Measurements from ENCODE around the gene MRPL37.

MRPL37 gene

DNA sequence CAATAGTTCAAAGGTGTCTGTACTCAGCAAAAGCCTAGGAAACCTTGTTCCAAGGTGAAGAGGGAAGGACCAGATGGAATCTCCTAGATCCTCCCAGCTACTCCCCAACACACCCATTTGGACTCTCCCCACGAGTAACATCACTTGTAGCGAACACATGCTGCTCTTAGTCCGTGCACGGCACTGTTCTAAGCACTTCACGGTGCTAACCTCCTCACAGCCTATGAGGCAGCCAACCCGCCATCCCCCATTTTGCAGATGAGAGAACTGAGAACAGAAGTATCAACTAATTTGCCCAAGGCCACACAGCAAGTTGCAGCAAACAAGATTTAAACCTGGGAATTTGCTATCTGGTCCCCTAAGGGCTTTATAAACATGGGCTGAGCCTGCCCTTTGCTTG lies 24.3 kb downstream of the MRPL37 start (continued):
- TF ChIP-seq, protein P1, sequence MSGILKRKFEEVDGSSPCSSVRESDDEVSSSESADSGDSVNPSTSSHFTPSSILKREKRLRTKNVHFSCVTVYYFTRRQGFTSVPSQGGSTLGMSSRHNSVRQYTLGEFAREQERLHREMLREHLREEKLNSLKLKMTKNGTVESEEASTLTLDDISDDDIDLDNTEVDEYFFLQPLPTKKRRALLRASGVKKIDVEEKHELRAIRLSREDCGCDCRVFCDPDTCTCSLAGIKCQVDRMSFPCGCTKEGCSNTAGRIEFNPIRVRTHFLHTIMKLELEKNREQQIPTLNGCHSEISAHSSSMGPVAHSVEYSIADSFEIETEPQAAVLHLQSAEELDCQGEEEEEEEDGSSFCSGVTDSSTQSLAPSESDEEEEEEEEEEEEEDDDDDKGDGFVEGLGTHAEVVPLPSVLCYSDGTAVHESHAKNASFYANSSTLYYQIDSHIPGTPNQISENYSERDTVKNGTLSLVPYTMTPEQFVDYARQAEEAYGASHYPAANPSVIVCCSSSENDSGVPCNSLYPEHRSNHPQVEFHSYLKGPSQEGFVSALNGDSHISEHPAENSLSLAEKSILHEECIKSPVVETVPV (CRISPR knock-in tag; IDR thresholded peaks at IDR 0.05) = no peak
- TF ChIP-seq ESRRG (CRISPR knock-in tag; IDR thresholded peaks at IDR 0.05) (no peak), ISL1 (CRISPR knock-in tag; IDR thresholded peaks at IDR 0.05) (no peak), CSDC2 (CRISPR knock-in tag; IDR thresholded peaks at IDR 0.05) (no peak), OSR1 (CRISPR knock-in tag; IDR thresholded peaks at IDR 0.05) (no peak), BACH2 (CRISPR knock-in tag; IDR thresholded peaks at IDR 0.05; ENCODE audit: borderline replicate concordance) (no peak), ZNF70 (CRISPR knock-in tag; IDR thresholded peaks at IDR 0.05) (no peak)
- TF ChIP-seq, protein P2, sequence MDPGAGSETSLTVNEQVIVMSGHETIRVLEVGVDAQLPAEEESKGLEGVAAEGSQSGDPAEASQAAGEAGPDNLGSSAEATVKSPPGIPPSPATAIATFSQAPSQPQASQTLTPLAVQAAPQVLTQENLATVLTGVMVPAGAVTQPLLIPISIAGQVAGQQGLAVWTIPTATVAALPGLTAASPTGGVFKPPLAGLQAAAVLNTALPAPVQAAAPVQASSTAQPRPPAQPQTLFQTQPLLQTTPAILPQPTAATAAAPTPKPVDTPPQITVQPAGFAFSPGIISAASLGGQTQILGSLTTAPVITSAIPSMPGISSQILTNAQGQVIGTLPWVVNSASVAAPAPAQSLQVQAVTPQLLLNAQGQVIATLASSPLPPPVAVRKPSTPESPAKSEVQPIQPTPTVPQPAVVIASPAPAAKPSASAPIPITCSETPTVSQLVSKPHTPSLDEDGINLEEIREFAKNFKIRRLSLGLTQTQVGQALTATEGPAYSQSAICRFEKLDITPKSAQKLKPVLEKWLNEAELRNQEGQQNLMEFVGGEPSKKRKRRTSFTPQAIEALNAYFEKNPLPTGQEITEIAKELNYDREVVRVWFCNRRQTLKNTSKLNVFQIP (CRISPR knock-in tag; IDR thresholded peaks at IDR 0.05; ENCODE audit: borderline replicate concordance, low read depth) = no peak

DNA sequence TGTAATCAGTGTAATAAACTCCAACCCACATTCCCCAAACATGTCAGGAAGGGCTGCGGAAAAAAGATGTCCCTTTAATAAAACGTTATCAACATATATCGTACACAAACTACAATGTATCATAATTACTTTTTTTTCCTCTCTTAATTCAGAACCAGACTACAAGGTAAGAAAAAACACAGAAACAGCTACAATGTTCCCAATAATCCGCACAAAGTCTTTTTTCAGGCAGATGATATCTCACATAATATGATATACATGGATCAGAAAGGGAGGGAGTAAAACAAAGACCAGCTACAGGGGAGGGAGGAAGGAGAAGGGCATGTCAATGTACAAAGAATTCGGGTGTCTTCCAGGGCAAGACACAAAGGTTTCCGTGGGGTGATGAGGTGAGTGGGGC lies 25.4 kb downstream of the MRPL37 start:
- no peak for ATAC-seq
- TF ChIP-seq, protein P1 (CRISPR knock-in tag; IDR thresholded peaks at IDR 0.05) = no peak
- TF ChIP-seq ARNTL (CRISPR knock-in tag; IDR thresholded peaks at IDR 0.05; ENCODE audit: borderline replicate concordance, low read depth) (no peak), SNAI2 (CRISPR knock-in tag; IDR thresholded peaks at IDR 0.05) (no peak), BACH2 (CRISPR knock-in tag; IDR thresholded peaks at IDR 0.05; ENCODE audit: borderline replicate concordance) (no peak), ZFP30 (CRISPR knock-in tag; IDR thresholded peaks at IDR 0.05) (no peak), ZNF70 (CRISPR knock-in tag; IDR thresholded peaks at IDR 0.05) (no peak), GLIS3 (CRISPR knock-in tag; IDR thresholded peaks at IDR 0.05) (no peak), OSR1 (CRISPR knock-in tag; IDR thresholded peaks at IDR 0.05) (no peak), ZC3H10 (CRISPR knock-in tag; IDR thresholded peaks at IDR 0.05) (no peak), RARB (CRISPR knock-in tag; IDR thresholded peaks at IDR 0.05) (no peak), ZFP3 (CRISPR knock-in tag; IDR thresholded peaks at IDR 0.05) (no peak), TOX (CRISPR knock-in tag; IDR thresholded peaks at IDR 0.05; ENCODE audit: borderline replicate concordance) (no peak), ESRRG (CRISPR knock-in tag; IDR thresholded peaks at IDR 0.05) (no peak)
- TF ChIP-seq, protein P2 (CRISPR knock-in tag; IDR thresholded peaks at IDR 0.05; ENCODE audit: borderline replicate concordance, low read depth) = no peak

DNA sequence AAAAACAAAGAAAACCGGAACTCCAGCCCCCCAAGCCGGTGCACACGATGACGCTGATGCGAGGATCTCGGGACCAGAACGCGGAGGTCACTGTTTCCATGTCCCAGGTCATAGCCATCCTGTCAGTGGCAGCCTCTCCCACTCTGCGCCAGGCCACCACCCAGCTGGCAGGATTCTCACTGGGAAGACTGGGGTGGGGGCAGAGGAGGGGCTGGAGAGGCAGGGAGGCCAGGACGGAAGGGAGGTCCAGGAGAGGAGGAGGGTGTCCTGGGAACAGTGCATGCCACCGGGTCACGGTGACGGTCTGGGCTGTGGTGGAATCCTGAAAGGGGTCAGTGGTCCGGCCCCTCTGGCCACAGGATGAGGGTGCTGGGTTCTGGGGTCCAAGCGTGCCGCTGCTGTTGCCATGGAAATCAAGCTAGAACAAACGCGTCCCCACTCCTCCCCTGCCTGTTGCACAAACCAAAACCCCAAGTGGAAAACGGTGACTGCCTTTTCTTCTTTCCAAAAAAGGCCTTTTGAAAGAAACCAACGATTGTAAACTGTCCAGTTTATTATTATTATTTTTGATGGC lies 26.1 kb downstream of the MRPL37 start:
- no peak for ATAC-seq
- no peak for TF ChIP-seq TCF4 (CRISPR knock-in tag; IDR thresholded peaks at IDR 0.05; ENCODE audit: borderline replicate concordance)
- no peak for TF ChIP-seq ZFP30 (CRISPR knock-in tag; IDR thresholded peaks at IDR 0.05)
- TF ChIP-seq PPARA (CRISPR knock-in tag; IDR thresholded peaks at IDR 0.05; ENCODE audit: borderline replicate concordance) = no peak

DNA sequence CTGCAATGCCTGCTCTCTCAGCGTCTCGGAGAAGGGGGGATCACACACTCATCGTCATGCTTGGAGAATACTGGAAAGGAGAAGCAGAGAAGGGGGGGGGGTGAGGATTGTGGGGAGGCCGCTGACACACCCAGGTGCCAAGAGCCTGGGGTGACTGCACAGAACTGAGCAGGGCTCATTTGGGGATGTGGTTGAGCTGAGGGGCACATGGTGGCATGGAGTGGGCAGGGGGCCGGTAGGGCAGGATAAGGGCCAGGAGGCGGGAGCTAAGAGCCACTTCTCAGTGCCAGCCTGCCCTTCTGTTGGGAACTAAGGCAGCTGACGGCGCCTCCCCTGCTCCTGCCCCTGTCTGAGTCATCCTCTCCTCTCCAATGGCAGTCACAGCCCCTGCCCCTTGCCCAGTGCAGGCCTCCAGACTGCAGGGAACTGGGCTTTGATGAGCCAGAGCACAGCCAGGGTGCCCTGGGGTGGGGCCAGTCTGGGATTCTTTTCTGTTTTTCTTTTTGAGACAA lies 27.2 kb downstream of the MRPL37 start:
- TF ChIP-seq, protein P3, sequence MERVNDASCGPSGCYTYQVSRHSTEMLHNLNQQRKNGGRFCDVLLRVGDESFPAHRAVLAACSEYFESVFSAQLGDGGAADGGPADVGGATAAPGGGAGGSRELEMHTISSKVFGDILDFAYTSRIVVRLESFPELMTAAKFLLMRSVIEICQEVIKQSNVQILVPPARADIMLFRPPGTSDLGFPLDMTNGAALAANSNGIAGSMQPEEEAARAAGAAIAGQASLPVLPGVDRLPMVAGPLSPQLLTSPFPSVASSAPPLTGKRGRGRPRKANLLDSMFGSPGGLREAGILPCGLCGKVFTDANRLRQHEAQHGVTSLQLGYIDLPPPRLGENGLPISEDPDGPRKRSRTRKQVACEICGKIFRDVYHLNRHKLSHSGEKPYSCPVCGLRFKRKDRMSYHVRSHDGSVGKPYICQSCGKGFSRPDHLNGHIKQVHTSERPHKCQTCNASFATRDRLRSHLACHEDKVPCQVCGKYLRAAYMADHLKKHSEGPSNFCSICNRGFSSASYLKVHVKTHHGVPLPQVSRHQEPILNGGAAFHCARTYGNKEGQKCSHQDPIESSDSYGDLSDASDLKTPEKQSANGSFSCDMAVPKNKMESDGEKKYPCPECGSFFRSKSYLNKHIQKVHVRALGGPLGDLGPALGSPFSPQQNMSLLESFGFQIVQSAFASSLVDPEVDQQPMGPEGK (CRISPR knock-in tag; IDR thresholded peaks at IDR 0.05; ENCODE audit: borderline replicate concordance) = no peak
- TF ChIP-seq SNAI2 (CRISPR knock-in tag; IDR thresholded peaks at IDR 0.05) = no peak
- TF ChIP-seq, protein P2 (CRISPR knock-in tag; IDR thresholded peaks at IDR 0.05; ENCODE audit: borderline replicate concordance, low read depth) = no peak
- TF ChIP-seq RARB (CRISPR knock-in tag; IDR thresholded peaks at IDR 0.05) = no peak
- no peak for TF ChIP-seq ISL1 (CRISPR knock-in tag; IDR thresholded peaks at IDR 0.05)
- peak; percentile 92 for ATAC-seq
